Panc1 (cell line): ENCODE results near the gene GALNT1.

Source experiments
- POLR2AphosphoS5 ChIP-seq: IDR thresholded peaks from 2 replicates; pipeline ENCODE4 v1.6.1; 2012; ENCODE audit warnings: mild to moderate bottlenecking, low read depth, low read length, moderate library complexity
- SIN3A ChIP-seq: IDR thresholded peaks from 2 replicates; pipeline ENCODE4 v1.6.1; 2012; ENCODE audit warnings: low read depth, mild to moderate bottlenecking, low read length, moderate library complexity, borderline replicate concordance; ENCODE audit not compliant: insufficient read depth
- TF ChIP-seq, protein P1 (sequence below): fragments of 450-650 bp; IDR thresholded peaks from 2 replicates; pipeline ENCODE4 v1.5.1; 2017; ENCODE audit warnings: mild to moderate bottlenecking
- TF ChIP-seq, protein P2 (sequence below), 2 experiments: IDR thresholded peaks; 2 replicates each; pipeline ENCODE4 v1.6.1; 2011 to 2012; ENCODE audit warnings: low read depth in 2 of 2, control low read depth in 1 of 2, low read length in 1 of 2, mild to moderate bottlenecking in 1 of 2, moderate library complexity in 1 of 2; ENCODE audit not compliant: insufficient read depth in 1 of 2

DNA sequence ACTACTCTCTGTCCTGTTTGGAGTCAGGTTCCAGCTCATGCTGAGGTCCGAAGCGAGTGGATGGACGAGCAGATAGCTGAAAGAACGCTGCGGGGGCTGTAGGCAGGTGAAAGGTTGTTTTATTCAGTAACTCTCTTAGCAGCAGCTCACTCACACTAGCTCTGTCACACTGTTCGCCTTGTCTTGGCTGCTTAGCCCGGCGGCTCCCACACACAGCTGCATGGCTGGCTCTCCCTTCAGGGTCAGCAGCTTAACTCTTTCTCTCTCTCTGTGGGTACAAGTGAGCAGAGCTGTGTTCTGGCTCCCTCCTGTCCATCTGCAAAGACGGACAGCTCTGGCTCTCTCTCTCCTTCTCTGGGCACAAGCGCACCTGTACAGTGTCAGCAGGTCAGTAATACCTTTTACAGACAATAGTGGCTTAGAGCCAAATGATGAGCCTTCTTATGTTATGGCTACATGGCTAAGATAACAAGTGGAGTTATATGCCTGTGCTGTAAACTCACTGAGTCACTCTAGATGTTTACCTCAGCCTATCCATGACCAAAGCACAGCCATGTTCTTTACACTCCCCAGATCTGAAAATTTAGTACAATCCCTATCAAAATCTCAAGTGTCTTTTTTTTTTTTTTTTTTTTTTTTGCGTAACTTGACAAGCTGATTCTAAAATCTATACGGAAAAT, 149.3 kb downstream of the GALNT1 start:
- TF ChIP-seq, protein P1, sequence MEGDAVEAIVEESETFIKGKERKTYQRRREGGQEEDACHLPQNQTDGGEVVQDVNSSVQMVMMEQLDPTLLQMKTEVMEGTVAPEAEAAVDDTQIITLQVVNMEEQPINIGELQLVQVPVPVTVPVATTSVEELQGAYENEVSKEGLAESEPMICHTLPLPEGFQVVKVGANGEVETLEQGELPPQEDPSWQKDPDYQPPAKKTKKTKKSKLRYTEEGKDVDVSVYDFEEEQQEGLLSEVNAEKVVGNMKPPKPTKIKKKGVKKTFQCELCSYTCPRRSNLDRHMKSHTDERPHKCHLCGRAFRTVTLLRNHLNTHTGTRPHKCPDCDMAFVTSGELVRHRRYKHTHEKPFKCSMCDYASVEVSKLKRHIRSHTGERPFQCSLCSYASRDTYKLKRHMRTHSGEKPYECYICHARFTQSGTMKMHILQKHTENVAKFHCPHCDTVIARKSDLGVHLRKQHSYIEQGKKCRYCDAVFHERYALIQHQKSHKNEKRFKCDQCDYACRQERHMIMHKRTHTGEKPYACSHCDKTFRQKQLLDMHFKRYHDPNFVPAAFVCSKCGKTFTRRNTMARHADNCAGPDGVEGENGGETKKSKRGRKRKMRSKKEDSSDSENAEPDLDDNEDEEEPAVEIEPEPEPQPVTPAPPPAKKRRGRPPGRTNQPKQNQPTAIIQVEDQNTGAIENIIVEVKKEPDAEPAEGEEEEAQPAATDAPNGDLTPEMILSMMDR = no peak
- no peak for TF ChIP-seq POLR2AphosphoS5
- no peak for TF ChIP-seq SIN3A
- TF ChIP-seq, protein P2, sequence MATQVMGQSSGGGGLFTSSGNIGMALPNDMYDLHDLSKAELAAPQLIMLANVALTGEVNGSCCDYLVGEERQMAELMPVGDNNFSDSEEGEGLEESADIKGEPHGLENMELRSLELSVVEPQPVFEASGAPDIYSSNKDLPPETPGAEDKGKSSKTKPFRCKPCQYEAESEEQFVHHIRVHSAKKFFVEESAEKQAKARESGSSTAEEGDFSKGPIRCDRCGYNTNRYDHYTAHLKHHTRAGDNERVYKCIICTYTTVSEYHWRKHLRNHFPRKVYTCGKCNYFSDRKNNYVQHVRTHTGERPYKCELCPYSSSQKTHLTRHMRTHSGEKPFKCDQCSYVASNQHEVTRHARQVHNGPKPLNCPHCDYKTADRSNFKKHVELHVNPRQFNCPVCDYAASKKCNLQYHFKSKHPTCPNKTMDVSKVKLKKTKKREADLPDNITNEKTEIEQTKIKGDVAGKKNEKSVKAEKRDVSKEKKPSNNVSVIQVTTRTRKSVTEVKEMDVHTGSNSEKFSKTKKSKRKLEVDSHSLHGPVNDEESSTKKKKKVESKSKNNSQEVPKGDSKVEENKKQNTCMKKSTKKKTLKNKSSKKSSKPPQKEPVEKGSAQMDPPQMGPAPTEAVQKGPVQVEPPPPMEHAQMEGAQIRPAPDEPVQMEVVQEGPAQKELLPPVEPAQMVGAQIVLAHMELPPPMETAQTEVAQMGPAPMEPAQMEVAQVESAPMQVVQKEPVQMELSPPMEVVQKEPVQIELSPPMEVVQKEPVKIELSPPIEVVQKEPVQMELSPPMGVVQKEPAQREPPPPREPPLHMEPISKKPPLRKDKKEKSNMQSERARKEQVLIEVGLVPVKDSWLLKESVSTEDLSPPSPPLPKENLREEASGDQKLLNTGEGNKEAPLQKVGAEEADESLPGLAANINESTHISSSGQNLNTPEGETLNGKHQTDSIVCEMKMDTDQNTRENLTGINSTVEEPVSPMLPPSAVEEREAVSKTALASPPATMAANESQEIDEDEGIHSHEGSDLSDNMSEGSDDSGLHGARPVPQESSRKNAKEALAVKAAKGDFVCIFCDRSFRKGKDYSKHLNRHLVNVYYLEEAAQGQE (IDR thresholded peaks at IDR 0.05; ENCODE audit: insufficient read depth in 1 of 2, low read depth in 2 of 2, low read length in 1 of 2) = no peak
